GM12873 (cell line): ENCODE results near the gene DHX30.

Source experiments
- CTCF ChIP-seq: IDR thresholded peaks from 2 replicates; pipeline ENCODE4 v1.5.1; 2012; ENCODE audit warnings: low read depth, mild to moderate bottlenecking, moderate library complexity, low read length, control low read depth; ENCODE audit not compliant: insufficient read depth; ENCODE audit errors: missing control alignments

The DHX30 gene

DNA sequence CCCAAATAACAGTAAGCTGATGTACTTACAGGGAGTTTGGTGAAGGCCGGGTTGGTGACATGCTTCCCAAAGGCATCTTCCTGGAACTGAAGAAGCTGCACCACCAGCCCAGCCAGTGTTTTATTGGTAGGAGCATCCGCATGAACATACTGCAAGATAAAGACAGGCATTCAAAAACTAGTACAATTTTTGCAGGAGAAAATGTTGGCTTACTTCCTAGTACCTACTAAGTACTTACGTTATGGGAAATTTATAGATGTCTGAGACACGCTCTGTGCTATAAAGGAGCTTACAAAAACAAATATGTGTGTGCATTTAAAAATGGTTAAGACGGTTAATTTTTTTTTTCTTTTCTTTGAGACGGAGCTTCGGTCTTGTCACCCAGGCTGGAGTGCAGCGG is 30.1 kb upstream of the DHX30 start:
- TF ChIP-seq CTCF: no peak

DNA sequence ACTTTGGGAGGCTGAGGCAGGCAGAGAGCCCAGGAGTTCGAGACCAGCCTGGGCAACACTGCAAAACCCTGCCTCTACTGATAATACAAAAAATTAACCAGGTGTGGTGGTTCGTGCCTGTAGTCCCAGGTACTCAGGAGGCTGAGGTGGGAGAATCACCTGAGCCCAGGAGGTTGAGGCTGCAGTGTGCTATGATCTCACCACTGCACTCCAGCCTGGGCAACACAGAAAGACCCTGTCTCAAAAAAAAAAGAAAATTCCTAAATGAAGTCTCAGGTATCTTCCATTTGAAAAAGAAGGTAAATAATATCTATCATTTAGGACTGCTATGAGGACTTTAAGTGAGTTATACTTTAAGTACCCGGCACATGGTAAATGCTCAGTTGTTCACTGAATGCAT is 24.2 kb upstream of the DHX30 start:
- no peak for TF ChIP-seq CTCF

DNA sequence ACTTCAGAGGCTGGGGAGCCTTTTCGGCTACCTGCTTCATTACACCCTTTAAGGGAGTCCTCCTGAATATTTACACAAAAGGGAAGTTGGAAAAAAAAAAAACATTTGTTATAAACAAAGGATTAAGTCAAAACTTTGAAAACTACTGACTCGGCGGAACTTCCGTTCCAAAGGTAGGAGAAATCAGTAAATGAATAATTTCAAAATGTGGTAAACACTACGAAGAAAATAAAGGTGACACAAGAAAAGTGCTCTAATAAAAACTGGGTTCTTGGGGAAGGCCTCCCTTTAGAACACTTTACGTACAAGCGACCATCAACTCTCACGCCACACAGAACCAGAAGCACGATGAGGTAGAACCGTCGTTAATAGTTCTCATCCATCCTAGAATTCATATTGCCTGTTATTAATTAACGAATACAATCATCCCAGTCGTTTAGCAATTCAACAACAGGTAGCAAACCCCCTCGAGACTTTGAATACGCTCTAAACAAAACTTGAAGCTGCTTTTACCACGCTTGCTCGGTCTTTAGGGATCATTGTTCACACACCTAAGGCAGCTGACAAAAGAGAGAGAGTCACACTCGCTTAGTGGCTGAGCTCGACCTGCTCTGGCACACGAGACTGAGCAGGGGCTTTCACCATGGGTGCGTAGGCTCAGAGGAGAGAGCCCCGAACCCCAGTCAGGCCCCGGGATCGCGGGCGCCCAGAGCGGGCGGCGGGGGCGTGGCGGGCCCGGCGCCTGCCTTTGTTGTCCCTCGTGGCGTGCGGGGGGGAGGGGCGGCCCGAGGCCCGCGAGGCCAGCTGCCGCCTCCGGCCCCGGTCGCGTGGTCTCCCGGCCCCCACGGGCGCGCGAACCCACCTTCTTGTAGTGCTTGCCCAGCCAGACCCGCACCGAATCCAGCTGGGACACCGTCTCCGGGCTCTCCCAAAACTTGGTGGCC is 21.9 kb upstream of the DHX30 start:
- no peak for TF ChIP-seq CTCF

DNA sequence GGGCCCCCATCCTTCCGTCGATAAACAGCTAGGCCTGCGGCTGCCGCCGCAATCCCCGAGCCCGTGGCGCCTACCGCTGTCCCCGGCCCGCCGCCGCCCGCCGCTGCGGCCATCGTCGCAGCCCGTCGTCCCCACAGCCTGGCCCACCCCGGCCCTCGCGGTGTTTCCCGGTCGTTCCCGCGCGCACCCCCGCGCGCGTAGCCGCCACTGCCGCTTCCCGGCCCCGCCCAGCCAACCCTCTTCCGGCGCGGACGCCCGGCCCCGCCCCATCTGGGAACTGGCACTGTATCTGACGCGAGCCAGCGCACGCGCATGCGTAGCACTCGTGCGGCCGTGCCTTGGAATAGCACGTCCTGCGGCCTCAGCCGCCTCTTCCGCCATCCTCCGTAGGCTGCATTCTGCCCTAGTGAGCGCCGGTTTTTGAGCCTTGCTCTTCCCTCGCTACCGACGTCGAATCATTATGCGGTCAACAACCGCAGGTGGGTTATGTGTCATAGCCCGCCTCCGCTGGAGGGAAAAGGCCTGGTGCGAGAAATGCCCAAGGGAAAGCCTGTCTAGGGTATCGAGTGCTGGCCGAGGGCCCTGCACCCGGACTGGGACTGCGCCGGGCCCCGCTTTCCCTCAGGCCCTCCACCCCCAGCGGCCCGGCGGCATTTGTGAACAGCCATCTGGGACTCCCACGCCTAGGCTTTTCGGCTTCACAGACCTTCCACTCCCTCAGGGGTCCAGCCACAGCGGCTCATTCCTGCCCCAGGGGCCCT is 21.1 kb upstream of the DHX30 start, which contains the start of gene SMARCC1:
TSS of gene SMARCC1 (minus strand) at position 209 of the 761 bp plus-strand sequence. CDS start at position 113, 96 bp downstream.
- no peak for TF ChIP-seq CTCF

DNA sequence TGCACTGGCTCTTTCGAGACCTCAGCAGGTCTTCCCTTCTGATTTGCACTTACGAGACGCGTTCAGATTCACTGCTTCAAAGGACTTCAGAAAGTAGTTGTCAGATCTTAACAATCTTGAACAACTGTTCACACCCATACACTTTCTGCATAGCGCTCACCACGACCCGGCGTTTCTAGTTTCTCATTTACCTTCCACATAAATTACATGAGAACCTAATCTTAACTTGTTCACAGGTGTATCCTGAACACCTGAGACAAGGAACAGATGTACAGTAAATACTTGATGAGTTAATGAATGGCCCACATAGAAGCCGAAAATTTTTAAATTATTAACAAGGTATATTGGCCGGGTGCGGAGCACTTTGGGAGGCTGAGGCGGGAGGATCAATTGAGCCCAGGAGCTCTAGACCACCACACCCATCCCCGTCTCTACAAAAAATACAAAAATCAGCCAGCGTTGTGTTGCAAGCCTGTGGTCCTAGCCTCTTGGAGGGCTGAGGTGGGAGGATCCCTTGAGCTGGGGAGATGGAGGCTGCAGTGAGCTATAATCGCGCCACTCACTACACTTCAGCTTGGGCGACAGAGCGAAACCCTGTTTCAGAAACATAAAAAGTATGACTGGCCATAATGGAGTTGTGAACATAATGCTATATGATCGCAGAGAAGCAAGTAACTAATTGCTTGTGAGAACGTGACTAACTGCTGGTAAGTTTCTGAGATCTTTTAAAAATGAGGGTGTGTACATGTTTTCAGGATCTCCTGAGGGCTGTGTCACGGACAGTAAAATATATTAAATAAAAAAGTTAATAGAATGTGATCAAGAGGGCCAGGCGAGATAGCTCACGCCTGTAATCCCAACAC is 20.3 kb upstream of the DHX30 start:
- TF ChIP-seq CTCF: no peak

DNA sequence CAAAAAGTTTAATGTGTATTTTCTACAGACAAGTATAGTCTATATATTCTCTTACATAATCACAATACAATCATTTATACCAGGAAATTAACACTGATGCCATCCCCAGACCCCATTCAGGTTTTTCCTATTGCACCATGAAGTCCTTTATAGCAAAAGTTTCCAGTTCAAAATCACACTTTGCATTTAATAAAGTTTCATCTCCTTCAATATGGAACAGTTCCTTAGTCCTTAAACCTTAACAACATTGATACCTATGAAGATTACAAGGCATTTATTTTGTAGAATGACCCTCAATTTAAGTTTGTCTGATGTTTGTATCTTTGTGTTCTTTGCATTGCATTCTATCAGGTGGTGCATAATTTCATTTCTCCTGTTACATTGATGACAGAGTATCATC is 19.3 kb upstream of the DHX30 start:
- TF ChIP-seq CTCF: no peak
